RWPE2 (cell line): ENCODE measurements around the gene HOXC9.
A peak's percentile ranks its signal among the peaks of the same experiment; 100 is the strongest.

Source experiments
- ATAC-seq: fragments of 200-7000 bp; cut with Tn5 transposase; 3 replicates; pipeline ENCODE4 v1.9.1; 2021; ENCODE audit warnings: low read depth
- DNase-seq: peaks from one replicate; pipeline ENCODE4 v3.0.0-alpha.2; 2020; ENCODE audit warnings: low spot score
- H3K27ac ChIP-seq: fragments of 450-650 bp; 2 replicates; pipeline ENCODE4 v1.5.1; 2017; ENCODE audit warnings: mild to moderate bottlenecking; ENCODE audit not compliant: poor library complexity, severe bottlenecking
- H3K27me3 ChIP-seq: fragments of 250-450 bp; sonication (Bioruptor Pico); 2 replicates; pipeline ENCODE4 v1.5.1; 2021; ENCODE audit warnings: mild to moderate bottlenecking, moderate library complexity; ENCODE audit not compliant: insufficient read depth, poor library complexity, severe bottlenecking
- H3K36me3 ChIP-seq: fragments of 250-450 bp; sonication (Bioruptor Pico); 2 replicates; pipeline ENCODE4 v1.5.1; 2020; ENCODE audit warnings: low read depth, mild to moderate bottlenecking, moderate library complexity
- H3K4me1 ChIP-seq: fragments of 250-450 bp; sonication (Bioruptor Pico); 2 replicates; pipeline ENCODE4 v1.5.1; 2021; ENCODE audit warnings: mild to moderate bottlenecking, moderate library complexity; ENCODE audit not compliant: insufficient read depth, poor library complexity, severe bottlenecking
- H3K4me3 ChIP-seq: fragments of 250-450 bp; sonication (Bioruptor Pico); 2 replicates; pipeline ENCODE4 v1.5.1; 2021; ENCODE audit warnings: mild to moderate bottlenecking, moderate library complexity; ENCODE audit not compliant: severe bottlenecking
- H3K9me3 ChIP-seq: fragments of 250-450 bp; sonication (Bioruptor Pico); 2 replicates; pipeline ENCODE4 v1.5.1; 2021; ENCODE audit warnings: mild to moderate bottlenecking, moderate library complexity; ENCODE audit not compliant: severe bottlenecking
- TF ChIP-seq, protein P1 (sequence below): fragments of 450-650 bp; IDR thresholded peaks from one replicate; pipeline ENCODE4 v1.5.1; 2017; ENCODE audit warnings: mild to moderate bottlenecking, moderate library complexity; ENCODE audit not compliant: poor library complexity, severe bottlenecking

Gene HOXC9

GRCh38 chr12:54000116-54001114, at the start of gene HOXC9:
TSS of gene HOXC9 (plus strand) at chr12:54000161. CDS start at chr12:54000189, 28 bp downstream.
- Histone ChIP-seq H3K36me3 (no peaks in the 10 kb centered on the region), H3K4me1 (no peaks in the 10 kb centered on the region), H3K9me3 (no peaks in the 10 kb centered on the region), H3K4me3 (peak within 1 kb of the TSS; percentile 44), H3K27me3 (peaks cover 90% of the 10 kb centered on the region), H3K27ac (peak within 1 kb of the TSS; percentile 20)
- DNase-seq (no peak), ATAC-seq (peak; percentile 29)
- TF ChIP-seq, protein P1, sequence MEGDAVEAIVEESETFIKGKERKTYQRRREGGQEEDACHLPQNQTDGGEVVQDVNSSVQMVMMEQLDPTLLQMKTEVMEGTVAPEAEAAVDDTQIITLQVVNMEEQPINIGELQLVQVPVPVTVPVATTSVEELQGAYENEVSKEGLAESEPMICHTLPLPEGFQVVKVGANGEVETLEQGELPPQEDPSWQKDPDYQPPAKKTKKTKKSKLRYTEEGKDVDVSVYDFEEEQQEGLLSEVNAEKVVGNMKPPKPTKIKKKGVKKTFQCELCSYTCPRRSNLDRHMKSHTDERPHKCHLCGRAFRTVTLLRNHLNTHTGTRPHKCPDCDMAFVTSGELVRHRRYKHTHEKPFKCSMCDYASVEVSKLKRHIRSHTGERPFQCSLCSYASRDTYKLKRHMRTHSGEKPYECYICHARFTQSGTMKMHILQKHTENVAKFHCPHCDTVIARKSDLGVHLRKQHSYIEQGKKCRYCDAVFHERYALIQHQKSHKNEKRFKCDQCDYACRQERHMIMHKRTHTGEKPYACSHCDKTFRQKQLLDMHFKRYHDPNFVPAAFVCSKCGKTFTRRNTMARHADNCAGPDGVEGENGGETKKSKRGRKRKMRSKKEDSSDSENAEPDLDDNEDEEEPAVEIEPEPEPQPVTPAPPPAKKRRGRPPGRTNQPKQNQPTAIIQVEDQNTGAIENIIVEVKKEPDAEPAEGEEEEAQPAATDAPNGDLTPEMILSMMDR = no peak

DNA sequence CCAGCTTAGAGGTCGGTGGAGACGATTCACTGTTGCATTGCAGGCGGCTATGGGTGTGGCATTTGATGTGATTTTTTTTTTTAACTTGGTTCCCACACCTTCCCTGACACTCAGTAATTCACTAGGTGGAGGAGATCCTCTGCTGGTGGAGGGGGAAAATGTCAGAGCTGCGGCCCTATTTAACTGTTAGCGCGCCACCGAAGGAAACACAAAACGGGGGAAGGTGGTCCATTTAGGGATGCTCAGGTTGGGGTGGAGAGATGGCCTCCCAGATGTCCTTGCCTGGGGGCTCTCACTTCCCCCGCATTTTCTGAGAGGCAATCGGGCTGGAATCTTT, 49.6 kb upstream of the HOXC9 start:
- Histone ChIP-seq H3K4me3 (no peak overlapping the region), H3K27me3 (peaks cover 84% of the 10 kb centered on the region)
- TF ChIP-seq, protein P1 = peak; percentile 34

DNA sequence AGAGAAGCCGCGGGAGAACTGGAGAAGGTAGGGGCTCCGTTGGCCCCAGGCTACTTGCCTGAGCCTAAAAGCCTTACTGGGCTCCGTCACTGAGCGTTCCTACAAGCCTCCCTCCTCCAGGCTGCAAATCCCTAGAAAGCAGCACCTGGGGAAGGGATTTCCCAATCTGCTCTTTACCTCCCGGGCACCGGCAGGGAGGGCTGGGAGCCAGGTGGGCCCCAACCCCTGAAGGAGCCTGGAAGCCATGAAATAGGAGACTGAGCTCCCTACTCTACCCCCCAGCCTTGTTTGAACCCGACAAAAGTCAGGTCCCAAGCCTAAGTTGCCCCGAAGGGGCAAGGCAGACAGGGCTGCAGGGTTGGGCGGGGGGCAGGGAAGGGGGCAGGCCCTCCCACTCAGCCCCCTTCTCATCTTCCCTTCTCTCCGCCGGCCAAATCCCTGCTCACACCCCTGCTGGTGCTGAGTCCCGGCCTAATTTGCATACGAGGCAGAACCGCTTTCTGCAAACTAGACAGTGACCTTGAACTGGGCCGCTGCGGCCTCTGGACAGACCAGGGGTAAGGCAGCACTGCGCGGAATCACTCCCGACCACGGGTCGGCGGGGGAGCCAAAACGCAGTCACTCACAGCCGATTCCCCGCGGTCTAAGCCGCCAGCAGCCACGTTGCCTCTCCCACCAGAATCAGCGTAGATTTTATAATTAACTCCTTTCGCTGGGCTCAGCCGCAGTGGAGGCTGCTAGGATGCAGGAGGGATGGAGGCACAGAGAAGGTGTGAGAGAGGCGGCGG, 49.0 kb upstream of the HOXC9 start:
- DNase-seq (peak; percentile 56), ATAC-seq (no peak)
- H3K4me3 ChIP-seq = no peak overlapping the region
- no peaks in the 10 kb centered on the region for H3K36me3 ChIP-seq
- H3K9me3 ChIP-seq = no peaks in the 10 kb centered on the region
- H3K4me1 ChIP-seq = no peaks in the 10 kb centered on the region
- H3K27me3 ChIP-seq = peaks cover 86% of the 10 kb centered on the region
- TF ChIP-seq, protein P1 = no peak
- no peak overlapping the region for H3K27ac ChIP-seq

More for the DNA sequence above, 49.6 kb upstream of the HOXC9 start:
- no peaks in the 10 kb centered on the region for H3K4me1 ChIP-seq
- ATAC-seq (peak; percentile 26; the same call in 1 of the 3 replicates), DNase-seq (no peak)
- H3K27ac ChIP-seq = no peak overlapping the region
- no peaks in the 10 kb centered on the region for H3K36me3 ChIP-seq
- H3K9me3 ChIP-seq = no peaks in the 10 kb centered on the region

DNA sequence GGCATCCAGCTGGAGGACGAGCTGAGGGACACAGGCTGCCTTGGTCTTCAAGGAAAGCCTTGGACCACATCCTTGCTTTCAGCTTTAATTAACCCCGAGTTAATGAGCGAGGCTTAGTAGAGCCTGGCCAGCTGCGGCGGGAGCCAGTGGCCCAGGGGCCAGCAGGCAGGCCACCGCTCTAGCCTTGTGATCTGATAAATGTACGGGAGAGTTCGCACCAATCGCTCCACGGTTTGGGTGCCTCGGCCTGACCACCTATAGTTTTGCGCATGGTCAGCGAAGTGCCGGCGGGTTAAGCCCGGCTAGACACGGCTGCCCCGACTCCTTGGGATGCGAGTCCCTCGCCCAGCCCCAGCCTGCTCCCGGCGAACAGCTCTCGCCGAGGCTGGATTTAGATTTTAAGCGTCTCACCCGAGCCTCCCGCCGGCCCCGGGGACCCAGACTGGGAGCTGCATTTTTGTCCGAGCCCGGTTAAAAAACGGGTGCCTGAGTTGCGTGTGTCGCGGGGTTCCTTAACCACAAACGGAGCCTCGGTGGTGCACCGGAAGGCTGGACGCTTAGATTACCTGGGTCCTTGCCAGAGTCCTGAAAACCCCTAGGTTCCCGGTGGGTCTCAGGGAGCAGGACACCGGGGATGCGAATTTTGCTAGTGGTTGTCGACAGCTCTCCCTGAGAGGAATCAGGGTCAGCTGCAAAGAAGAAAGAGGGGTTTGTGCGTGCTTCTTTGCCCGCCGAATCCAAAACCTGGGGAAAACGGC, 48.2 kb upstream of the HOXC9 start:
- peaks cover 87% of the 10 kb centered on the region for H3K27me3 ChIP-seq

More for the DNA sequence above, 48.2 kb upstream of the HOXC9 start:
- DNase-seq (peak; percentile 36), ATAC-seq (no peak)
- no peaks in the 10 kb centered on the region for H3K9me3 ChIP-seq
- no peak overlapping the region for H3K4me3 ChIP-seq
- H3K4me1 ChIP-seq = no peaks in the 10 kb centered on the region
- H3K27ac ChIP-seq = no peak overlapping the region
- TF ChIP-seq, protein P1 = no peak
- no peaks in the 10 kb centered on the region for H3K36me3 ChIP-seq
